ENCODE results near the gene PTPN2. TPM values are rescaled to one million over a fixed set of nuclear protein-coding genes. Genes with fewer than 3 reads are reported as not detected.
A peak's percentile ranks its signal among the peaks of the same experiment; 100 is the strongest.
"Not testable (repeated sequence)": the region's sequence is repeated elsewhere in the genome, so short reads cannot be mapped to it uniquely, and the experiment has no call there.

The PTPN2 gene
- total RNA-seq, 3 donors from 2014 or later (not counting 1 experiment from before 2014, with no cell fraction given), result 110 to 115 (median 112) TPM

DNA sequence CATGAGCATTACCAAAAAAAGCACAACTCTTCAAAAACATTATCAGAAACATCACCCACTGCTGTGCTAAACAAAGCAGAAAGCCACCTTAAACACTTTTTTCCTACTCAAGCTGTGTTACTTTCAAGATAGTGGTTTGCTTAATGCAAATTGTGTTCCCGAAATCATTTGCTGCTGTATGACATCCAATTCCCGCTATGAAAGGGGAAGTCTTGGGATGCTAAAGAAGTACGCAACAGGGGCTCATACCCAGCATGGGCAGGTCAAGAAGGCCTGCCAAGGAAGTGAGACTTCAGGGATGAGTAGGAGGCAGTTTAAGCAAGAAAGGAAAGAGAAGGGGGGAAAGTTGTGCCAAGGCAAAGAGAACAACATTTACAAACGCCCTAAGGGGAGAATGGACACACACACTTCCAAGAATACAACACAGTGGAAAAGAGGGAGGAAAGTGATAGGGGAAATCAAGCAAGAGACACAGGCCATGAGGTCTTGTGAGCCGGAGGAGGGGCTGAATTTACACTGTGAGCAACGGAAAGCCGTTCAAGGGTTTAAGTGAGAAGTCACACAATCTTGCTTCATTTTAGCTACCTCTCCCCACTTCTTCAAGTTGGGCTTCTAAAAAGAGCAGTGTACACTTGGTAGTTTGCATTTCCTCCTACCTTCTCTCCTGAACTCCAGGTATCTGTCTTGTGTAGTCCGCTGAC lies 4.0 kb downstream of the PTPN2 start:
- Mint-ChIP-seq H3K27me3 (ENCODE audit: low read depth in 2 of 2) (no peaks in the 10 kb centered on the region), H3K27ac (peak overlapping the region; percentile 86 to 94), H3K4me3 (peak overlapping the region; percentile 71), H3K36me3 (no peaks in the 10 kb centered on the region), H3K9me3 (no peaks in the 10 kb centered on the region), H3K4me1 (peaks cover 74 to 90% of the 10 kb centered on the region in 2 donors)
- H3K27ac ChIP-seq (ENCODE audit: low read length), result peak overlapping the region; percentile 76
- no peaks in the 10 kb centered on the region for H3K9me3 ChIP-seq (ENCODE audit: control insufficient read depth, insufficient read depth, low read length)
- 37% methylated on average over 7 of the region's 8 CpGs for WGBS (ENCODE audit: insufficient coverage)
- TF ChIP-seq, protein P1, sequence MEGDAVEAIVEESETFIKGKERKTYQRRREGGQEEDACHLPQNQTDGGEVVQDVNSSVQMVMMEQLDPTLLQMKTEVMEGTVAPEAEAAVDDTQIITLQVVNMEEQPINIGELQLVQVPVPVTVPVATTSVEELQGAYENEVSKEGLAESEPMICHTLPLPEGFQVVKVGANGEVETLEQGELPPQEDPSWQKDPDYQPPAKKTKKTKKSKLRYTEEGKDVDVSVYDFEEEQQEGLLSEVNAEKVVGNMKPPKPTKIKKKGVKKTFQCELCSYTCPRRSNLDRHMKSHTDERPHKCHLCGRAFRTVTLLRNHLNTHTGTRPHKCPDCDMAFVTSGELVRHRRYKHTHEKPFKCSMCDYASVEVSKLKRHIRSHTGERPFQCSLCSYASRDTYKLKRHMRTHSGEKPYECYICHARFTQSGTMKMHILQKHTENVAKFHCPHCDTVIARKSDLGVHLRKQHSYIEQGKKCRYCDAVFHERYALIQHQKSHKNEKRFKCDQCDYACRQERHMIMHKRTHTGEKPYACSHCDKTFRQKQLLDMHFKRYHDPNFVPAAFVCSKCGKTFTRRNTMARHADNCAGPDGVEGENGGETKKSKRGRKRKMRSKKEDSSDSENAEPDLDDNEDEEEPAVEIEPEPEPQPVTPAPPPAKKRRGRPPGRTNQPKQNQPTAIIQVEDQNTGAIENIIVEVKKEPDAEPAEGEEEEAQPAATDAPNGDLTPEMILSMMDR (IDR thresholded peaks at IDR 0.05), result no peak
- H3K4me1 ChIP-seq (ENCODE audit: control insufficient read depth, insufficient read depth, low read length), result peaks cover 51% of the 10 kb centered on the region
- H3K4me3 ChIP-seq (ENCODE audit: low read length), result no peak overlapping the region
- H3K36me3 ChIP-seq (ENCODE audit: control insufficient read depth, insufficient read depth, low read length), result no peaks in the 10 kb centered on the region
- DNase-seq (peak; percentile 18 to 33), ATAC-seq (peak; percentile 22 to 39 (median 28))
- intact Hi-C loops (cut with micrococcal nuclease), result loop anchor here (1.0 to 5.0 kb wide), 5 partner anchors 41 to 503 kb away; partner anchors contain the start of genes AFG3L2, CEP192 and SEH1L
- H3K27me3 ChIP-seq (ENCODE audit: control insufficient read depth, insufficient read depth, low read length), result no peaks in the 10 kb centered on the region

GRCh38 chr18:12874992-12875391 lies 9.0 kb downstream of the PTPN2 start:
- peaks cover 42 to 52% of the 10 kb centered on the region in 2 donors for H3K4me1 Mint-ChIP-seq
- H3K36me3 ChIP-seq (ENCODE audit: control insufficient read depth, insufficient read depth, low read length); H3K27me3 Mint-ChIP-seq (ENCODE audit: low read depth in 2 of 2); H3K27ac Mint-ChIP-seq; DNase-seq; H3K27ac ChIP-seq (ENCODE audit: low read length); H3K36me3 Mint-ChIP-seq; intact Hi-C loops (cut with micrococcal nuclease); ATAC-seq; H3K4me3 Mint-ChIP-seq; H3K9me3 ChIP-seq (ENCODE audit: control insufficient read depth, insufficient read depth, low read length); H3K27me3 ChIP-seq (ENCODE audit: control insufficient read depth, insufficient read depth, low read length); H3K4me3 ChIP-seq (ENCODE audit: low read length); H3K9me3 Mint-ChIP-seq: not testable (repeated sequence)
- WGBS (ENCODE audit: insufficient coverage), result 88% methylated on average over 1 of the region's 2 CpGs
- peaks cover 23% of the 10 kb centered on the region for H3K4me1 ChIP-seq (ENCODE audit: control insufficient read depth, insufficient read depth, low read length)

GRCh38 chr18:12873961-12874567 lies 10.0 kb downstream of the PTPN2 start:
- intact Hi-C loops (cut with micrococcal nuclease); DNase-seq; H3K27me3 Mint-ChIP-seq (ENCODE audit: low read depth in 2 of 2); H3K36me3 ChIP-seq (ENCODE audit: control insufficient read depth, insufficient read depth, low read length); ATAC-seq; H3K27ac Mint-ChIP-seq; H3K9me3 ChIP-seq (ENCODE audit: control insufficient read depth, insufficient read depth, low read length); H3K36me3 Mint-ChIP-seq; H3K4me3 ChIP-seq (ENCODE audit: low read length); H3K27ac ChIP-seq (ENCODE audit: low read length); H3K9me3 Mint-ChIP-seq; H3K4me3 Mint-ChIP-seq; H3K27me3 ChIP-seq (ENCODE audit: control insufficient read depth, insufficient read depth, low read length): not testable (repeated sequence)
- 99% methylated on average over 21 of the region's 48 CpGs for WGBS (ENCODE audit: insufficient coverage)
- peaks cover 36 to 42% of the 10 kb centered on the region in 2 donors for H3K4me1 Mint-ChIP-seq
- H3K4me1 ChIP-seq (ENCODE audit: control insufficient read depth, insufficient read depth, low read length), result peaks cover 19% of the 10 kb centered on the region

GRCh38 chr18:12872408-12872807 lies 11.6 kb downstream of the PTPN2 start:
- no peak for ATAC-seq
- Mint-ChIP-seq H3K9me3 (no peaks in the 10 kb centered on the region), H3K27me3 (ENCODE audit: low read depth in 2 of 2) (no peaks in the 10 kb centered on the region), H3K27ac (peak overlapping the region in 1 of 2 donors; percentile 34), H3K36me3 (no peaks in the 10 kb centered on the region), H3K4me3 (no peak overlapping the region), H3K4me1 (peaks cover 32 to 36% of the 10 kb centered on the region in 2 donors)
- Histone ChIP-seq H3K27ac (ENCODE audit: low read length) (no peak overlapping the region), H3K36me3 (ENCODE audit: control insufficient read depth, insufficient read depth, low read length) (no peaks in the 10 kb centered on the region), H3K9me3 (ENCODE audit: control insufficient read depth, insufficient read depth, low read length) (no peaks in the 10 kb centered on the region), H3K4me3 (ENCODE audit: low read length) (no peak overlapping the region), H3K27me3 (ENCODE audit: control insufficient read depth, insufficient read depth, low read length) (no peaks in the 10 kb centered on the region), H3K4me1 (ENCODE audit: control insufficient read depth, insufficient read depth, low read length) (peaks cover 2% of the 10 kb centered on the region)
- intact Hi-C loops (cut with micrococcal nuclease), result no loop called here
- 66% methylated on average over 3 of the region's 5 CpGs for WGBS (ENCODE audit: insufficient coverage)
- TF ChIP-seq, protein P1 (IDR thresholded peaks at IDR 0.05), result no peak
- DNase-seq, result no peak

Measured in natural killer cell (primary cell).